LNCaP clone FGC (cell line): Measurements from ENCODE around the gene GAGE12J.
"Not testable (repeated sequence)": the region's sequence is repeated elsewhere in the genome, so short reads cannot be mapped to it uniquely, and the experiment has no call there.

Source experiments
- DNase-seq: peaks from one replicate; pipeline ENCODE4 v3.0.0-alpha.2; 2011; ENCODE audit warnings: low read depth
- H3K4me3 ChIP-seq: 2 replicates; pipeline ENCODE4 v1.5.1; 2011; ENCODE audit warnings: mild to moderate bottlenecking, low read depth, low read length, control low read depth
- TF ChIP-seq, protein P1 (sequence below): IDR thresholded peaks from 2 replicates; pipeline ENCODE4 v1.5.1; 2012; ENCODE audit warnings: mild to moderate bottlenecking; ENCODE audit not compliant: control insufficient read depth, insufficient read depth; ENCODE audit errors: extremely low read depth

Gene GAGE12J

DNA sequence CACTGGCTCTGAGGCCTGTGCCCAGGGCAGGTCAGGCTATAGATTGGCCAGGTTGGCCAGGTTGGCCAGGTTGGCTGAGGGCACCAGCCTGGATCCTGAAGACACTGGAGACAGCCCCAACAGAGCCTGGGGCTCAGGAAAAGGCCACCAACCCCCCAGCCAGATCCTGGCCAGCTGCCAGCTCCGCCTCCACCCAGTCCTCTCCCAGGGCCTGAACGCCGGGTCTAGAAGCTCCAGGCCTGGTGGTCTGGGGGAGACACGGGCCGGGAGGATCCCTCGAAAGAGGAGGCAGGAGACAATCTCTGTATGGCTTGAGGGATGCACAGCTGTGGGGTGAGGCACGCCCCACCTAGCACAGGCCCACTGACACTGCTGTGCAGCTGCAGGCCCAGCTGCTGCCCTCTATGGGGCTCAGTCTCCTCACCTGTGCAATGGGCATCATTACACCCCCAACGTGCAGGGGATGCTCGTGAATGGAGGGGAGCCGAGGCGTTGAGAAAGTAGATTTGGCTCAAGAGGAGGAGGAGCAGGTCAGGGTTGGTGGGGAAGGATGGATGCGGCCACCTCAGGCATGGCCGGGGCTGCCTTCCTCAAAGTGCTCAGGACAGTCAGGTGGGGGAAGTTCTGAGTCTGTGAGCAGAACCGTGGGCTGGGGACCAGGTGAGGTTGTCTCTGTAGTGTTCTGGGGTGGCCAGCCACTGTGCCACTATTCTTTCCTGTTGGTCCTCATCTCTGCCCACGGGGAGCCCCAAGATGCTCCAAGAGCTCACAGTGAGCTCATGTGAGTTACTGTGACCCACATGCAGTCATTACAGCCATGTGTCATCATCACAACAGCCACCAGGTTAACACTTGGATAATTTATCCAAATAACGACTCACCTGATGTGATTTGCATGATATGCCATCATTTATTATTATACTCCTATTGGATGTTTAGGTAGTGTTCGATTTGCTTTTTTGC lies 29.2 kb upstream of the GAGE12J start:
- TF ChIP-seq, protein P1, sequence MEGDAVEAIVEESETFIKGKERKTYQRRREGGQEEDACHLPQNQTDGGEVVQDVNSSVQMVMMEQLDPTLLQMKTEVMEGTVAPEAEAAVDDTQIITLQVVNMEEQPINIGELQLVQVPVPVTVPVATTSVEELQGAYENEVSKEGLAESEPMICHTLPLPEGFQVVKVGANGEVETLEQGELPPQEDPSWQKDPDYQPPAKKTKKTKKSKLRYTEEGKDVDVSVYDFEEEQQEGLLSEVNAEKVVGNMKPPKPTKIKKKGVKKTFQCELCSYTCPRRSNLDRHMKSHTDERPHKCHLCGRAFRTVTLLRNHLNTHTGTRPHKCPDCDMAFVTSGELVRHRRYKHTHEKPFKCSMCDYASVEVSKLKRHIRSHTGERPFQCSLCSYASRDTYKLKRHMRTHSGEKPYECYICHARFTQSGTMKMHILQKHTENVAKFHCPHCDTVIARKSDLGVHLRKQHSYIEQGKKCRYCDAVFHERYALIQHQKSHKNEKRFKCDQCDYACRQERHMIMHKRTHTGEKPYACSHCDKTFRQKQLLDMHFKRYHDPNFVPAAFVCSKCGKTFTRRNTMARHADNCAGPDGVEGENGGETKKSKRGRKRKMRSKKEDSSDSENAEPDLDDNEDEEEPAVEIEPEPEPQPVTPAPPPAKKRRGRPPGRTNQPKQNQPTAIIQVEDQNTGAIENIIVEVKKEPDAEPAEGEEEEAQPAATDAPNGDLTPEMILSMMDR, result no peak
- no peak overlapping the region for H3K4me3 ChIP-seq
- DNase-seq, result no peak

DNA sequence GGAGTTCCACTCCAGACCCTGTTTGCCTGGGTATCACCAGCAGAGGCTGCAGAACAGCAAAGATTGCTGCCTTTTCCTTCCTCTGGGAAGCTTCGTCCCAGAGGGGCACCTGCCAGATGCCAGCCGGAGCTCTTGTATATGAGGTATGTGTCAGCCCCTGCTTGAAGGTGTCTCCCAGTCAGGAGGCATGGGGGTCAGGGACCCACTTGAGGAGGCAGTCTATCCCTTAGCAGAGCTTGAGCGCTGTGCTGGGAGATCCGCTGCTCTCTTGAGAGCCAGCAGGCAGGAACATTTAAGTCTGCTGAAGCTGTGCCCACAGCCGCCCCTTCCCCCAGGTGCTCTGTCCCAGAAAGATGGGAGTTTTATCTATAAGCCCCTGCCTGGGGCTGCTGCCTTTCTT lies 22.5 kb upstream of the GAGE12J start:
- not testable (repeated sequence) for H3K4me3 ChIP-seq, DNase-seq

DNA sequence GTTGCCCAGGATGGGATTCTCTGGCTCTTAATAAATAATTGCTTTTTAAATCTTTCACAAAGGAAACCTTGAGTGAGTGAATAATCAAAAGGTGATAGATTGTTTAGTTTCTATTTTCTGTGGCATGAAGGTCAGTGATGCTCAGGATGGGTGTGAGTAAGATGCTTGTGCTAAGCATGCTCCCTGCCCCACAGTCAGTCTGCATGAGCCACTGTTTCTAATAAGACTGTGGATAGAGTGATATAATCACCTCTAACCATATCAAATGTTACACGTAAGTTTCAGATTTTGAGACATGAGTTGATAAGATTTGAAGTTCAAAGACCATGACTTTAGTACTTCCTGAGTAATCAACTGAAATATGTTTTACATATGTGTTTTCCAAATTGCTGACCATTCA lies 21.1 kb upstream of the GAGE12J start:
- TF ChIP-seq, protein P1, result no peak
- H3K4me3 ChIP-seq, result no peak overlapping the region
- no peak for DNase-seq

DNA sequence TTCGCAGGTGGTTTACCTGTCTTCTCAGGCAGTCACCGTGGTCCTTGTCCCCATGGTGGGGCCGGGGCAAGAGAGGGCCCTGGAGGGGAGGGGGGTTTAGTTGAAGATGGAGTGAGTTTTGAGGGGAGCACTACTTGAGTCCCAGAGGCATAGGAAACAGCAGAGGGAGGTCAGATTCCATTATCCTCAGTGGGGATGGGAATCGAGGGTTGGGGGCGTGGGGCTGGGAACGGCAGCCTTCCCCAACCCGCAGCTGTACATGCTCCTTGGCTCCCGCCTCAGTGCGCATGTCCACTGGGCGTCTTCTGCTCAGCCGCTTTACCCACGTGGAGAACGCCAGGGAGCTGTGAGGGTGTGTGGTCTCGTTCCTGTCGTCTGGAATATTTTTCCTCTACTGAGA lies 18.5 kb upstream of the GAGE12J start, which contains the start of gene GAGE10:
Gene GAGE10, plus strand, starts transcription at position 301 of the 400 bp plus-strand sequence. CDS start 1,214 bp downstream, outside the sequence.
- no peak within 1 kb of the TSS for H3K4me3 ChIP-seq
- DNase-seq, result no peak
- TF ChIP-seq, protein P1, result no peak

DNA sequence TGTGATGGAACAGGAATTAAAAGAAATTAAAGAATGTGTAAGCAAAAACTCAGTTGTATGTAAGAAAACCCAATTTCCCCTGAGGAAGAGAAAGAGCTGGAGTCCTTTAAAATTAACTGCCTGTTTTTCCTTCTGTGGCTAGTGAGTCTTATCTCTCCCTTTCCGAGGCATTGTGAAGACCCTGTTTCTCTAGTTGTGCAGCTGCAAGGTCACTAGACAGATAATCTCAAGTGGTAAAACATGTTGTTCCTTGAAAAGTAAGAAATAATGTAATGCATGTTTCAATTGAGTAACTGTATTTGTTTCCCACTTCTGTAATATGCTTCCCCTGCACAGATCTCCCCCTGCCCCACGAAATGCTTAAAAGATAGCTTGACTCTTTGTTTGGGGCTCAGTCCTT lies 14.1 kb upstream of the GAGE12J start:
- not testable (repeated sequence) for DNase-seq, H3K4me3 ChIP-seq

DNA sequence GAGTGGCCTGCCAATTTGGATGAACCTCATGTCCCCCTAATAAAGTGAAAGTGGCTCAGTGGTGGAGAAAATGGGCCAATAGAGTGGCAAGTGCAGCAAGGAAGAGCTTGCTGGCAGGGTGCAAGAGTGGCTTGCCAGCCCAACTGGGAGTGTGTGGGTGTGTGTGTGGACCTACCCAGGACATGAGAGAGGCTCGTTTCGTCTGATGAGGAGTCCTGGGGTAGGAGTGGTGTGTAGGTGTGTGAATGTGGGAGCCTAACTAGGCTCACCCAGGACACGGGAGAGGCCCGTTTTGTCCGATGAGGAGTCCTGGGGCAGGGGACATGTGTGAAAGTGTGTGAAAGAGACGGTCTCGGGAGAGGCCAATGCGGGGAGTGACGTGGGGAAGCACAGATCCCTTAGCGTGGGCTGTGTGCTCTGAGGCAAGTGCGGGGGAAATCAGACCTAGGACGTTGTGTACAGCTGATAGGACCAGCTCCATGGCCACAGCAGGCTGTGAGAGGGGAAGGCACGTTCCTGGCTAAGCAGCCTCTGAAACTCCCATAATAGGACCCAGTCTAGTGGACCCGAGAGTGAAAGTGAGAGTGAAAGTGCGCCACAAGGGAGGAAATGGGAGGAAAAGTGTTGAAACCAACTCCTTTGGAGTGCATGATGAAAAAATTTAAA lies 13.1 kb upstream of the GAGE12J start:
- H3K4me3 ChIP-seq, result no peak overlapping the region
- TF ChIP-seq, protein P1, result no peak
- no peak for DNase-seq

DNA sequence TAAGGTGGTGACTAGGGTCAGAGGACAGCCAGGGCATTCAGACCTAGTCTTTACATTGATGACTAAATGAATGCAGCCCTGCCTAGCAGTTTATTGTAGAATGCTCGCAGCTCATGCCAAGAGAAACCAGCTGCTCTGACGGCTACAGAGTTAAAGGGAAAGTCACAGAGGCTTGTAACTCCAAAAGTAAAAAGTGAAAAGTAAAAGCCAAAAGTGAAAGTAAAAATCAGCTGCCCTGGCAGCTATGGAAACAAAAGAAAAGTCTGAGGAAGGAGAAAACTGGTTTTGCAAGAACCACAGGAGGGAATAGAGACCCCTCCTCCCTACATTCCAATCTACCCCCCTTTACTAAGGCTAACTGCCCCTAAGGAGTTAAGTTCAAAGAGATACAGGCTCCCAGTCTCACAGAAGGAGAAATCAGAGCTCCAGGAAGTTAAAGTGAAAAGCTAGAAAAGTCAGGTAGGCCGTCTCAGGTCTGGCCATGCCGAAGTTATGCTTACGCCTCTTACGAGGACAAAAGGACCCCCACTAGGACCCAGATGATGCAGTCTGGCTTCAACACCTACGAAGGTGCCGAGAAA lies 12.3 kb upstream of the GAGE12J start:
- no peak overlapping the region for H3K4me3 ChIP-seq
- no peak for DNase-seq
- TF ChIP-seq, protein P1, result no peak
